Chondrocyte (in vitro differentiated cells): ENCODE results near the gene DDO. TPM values are rescaled to one million over a fixed set of nuclear protein-coding genes. Genes with fewer than 3 reads are reported as not detected.
A peak's percentile ranks its signal among the peaks of the same experiment; 100 is the strongest.
"Not testable (repeated sequence)": the region's sequence is repeated elsewhere in the genome, so short reads cannot be mapped to it uniquely, and the experiment has no call there.

ENCODE experiments used
- DNase-seq: peaks from one replicate; pipeline ENCODE4 v3.0.0; 2021; ENCODE audit warnings: mixed read lengths, low spot score
- H3K27ac Mint-ChIP-seq: one replicate; pipeline ENCODE4 v1.8.0; 2021; ENCODE audit warnings: mild to moderate bottlenecking, moderate library complexity, mixed read lengths; ENCODE audit not compliant: unreplicated experiment
- H3K27me3 Mint-ChIP-seq: 2 replicates; pipeline ENCODE4 v1.8.0; 2021; ENCODE audit warnings: low read depth, mixed read lengths
- H3K36me3 Mint-ChIP-seq: 2 replicates; pipeline ENCODE4 v1.8.0; 2021; ENCODE audit warnings: low read depth, mixed read lengths
- H3K4me1 Mint-ChIP-seq: 2 replicates; pipeline ENCODE4 v1.8.0; 2021; ENCODE audit warnings: low read depth, mild to moderate bottlenecking, mixed read lengths
- H3K4me3 Mint-ChIP-seq: one replicate; pipeline ENCODE4 v1.8.0; 2021; ENCODE audit warnings: mild to moderate bottlenecking, moderate library complexity, mixed read lengths; ENCODE audit not compliant: unreplicated experiment
- H3K9me3 Mint-ChIP-seq: 2 replicates; pipeline ENCODE4 v1.8.0; 2021; ENCODE audit warnings: low read depth, mixed read lengths
- CTCF ChIP-seq: fragments of 200-600 bp; sonication (generic); IDR thresholded peaks from 2 replicates; pipeline ENCODE4 v1.5.0; 2021; ENCODE audit warnings: antibody characterized with exemption, mild to moderate bottlenecking, moderate library complexity
- total RNA-seq: library from RNA; stranded (reverse); gene quantifications from 3 replicates; pipeline ENCODE4 v1.2.1, GENCODE V29; 2021

DDO gene
- total RNA-seq, 1 donor from 2014 or later, result not detected

GRCh38 chr6:110457567-110458175 is 42.3 kb upstream of the DDO start:
- peaks cover 14% of the 10 kb centered on the region for H3K9me3 Mint-ChIP-seq
- not testable (repeated sequence) for H3K27me3 Mint-ChIP-seq, H3K4me1 Mint-ChIP-seq, DNase-seq, H3K27ac Mint-ChIP-seq, H3K36me3 Mint-ChIP-seq, H3K4me3 Mint-ChIP-seq
- TF ChIP-seq CTCF, result peak; percentile 57

- no peak overlapping the region for H3K4me3 Mint-ChIP-seq
- no peaks in the 10 kb centered on the region for H3K4me1 Mint-ChIP-seq
- no peak for DNase-seq
- peaks cover 8% of the 10 kb centered on the region for H3K27me3 Mint-ChIP-seq
- peaks cover 11% of the 10 kb centered on the region for H3K9me3 Mint-ChIP-seq
- H3K36me3 Mint-ChIP-seq, result peaks cover 2% of the 10 kb centered on the region
- TF ChIP-seq CTCF, result no peak
- H3K27ac Mint-ChIP-seq, result no peak overlapping the region
These were observed 41.3 kb upstream of the DDO start for GRCh38 chr6:110456694-110457093.

DNA sequence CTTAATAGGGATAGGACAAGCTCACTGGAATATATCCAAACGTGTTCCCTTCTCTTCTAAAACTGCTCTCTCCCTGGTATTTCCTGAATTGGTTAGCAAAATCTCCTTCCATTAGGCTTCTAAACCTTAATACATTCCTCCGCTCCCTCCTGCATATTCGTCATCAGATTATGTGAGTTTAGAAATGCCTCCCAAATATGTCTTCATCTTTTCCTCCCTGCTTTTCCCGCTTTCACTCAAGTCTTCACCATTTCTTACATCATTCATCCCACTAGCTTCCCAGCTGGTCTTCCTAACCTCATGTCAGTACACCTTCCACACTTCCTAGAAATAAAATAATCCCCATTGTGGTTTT is 34.1 kb upstream of the DDO start:
- Mint-ChIP-seq H3K4me3 (no peak overlapping the region), H3K4me1 (no peaks in the 10 kb centered on the region), H3K27me3 (peaks cover 20% of the 10 kb centered on the region), H3K27ac (no peak overlapping the region), H3K9me3 (peaks cover 2% of the 10 kb centered on the region), H3K36me3 (no peaks in the 10 kb centered on the region)
- no peak for DNase-seq
- TF ChIP-seq CTCF, result no peak

DNA sequence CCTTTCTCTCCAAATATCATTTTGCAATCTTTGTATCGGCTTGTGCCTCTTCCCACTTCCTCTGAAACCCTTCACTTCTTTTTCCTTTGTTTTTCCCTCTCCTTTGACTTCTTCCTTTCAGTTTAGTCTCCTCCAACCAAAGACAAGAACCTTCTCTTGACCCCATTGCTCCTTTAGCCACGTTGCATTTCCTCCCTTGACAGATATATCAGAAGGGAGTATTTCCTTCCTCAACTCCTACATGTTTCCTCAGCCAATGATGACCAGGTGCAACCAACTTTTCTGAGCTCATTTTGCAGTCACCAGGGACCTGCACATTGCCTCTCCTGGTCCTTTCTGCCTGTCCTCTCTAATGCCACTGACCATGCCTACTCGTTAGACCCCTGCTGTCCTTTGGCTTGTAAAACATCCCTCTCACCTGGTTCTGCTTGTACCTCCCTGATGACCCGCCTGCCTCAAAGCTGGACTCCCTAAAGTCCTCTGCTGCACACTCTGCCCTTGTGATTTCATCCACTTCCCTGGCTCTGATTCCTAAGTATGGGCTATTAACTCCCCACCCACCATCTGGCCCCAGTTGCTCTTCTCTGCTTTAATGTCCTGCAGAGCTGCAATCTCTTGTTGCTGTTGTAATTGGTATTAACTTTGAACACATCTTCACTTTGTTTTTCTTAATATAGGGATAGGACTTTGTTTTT is 33.6 kb upstream of the DDO start:
- Mint-ChIP-seq H3K4me1 (no peaks in the 10 kb centered on the region), H3K27ac (no peak overlapping the region), H3K4me3 (no peak overlapping the region), H3K9me3 (peaks cover 2% of the 10 kb centered on the region), H3K36me3 (no peaks in the 10 kb centered on the region), H3K27me3 (peaks cover 19% of the 10 kb centered on the region)
- TF ChIP-seq CTCF, result no peak
- DNase-seq, result no peak

GRCh38 chr6:110447761-110448160 is 32.4 kb upstream of the DDO start:
- peaks cover 2% of the 10 kb centered on the region for H3K9me3 Mint-ChIP-seq

More at GRCh38 chr6:110447761-110448160, 32.4 kb upstream of the DDO start:
- DNase-seq, result no peak
- Mint-ChIP-seq H3K4me1 (no peaks in the 10 kb centered on the region), H3K27me3 (peaks cover 24% of the 10 kb centered on the region), H3K27ac (no peak overlapping the region), H3K36me3 (no peaks in the 10 kb centered on the region), H3K4me3 (no peak overlapping the region)
- TF ChIP-seq CTCF, result no peak
